ENCODE data around the gene EFCAB11. TPM values are rescaled to one million over a fixed set of nuclear protein-coding genes. Genes with fewer than 3 reads are reported as not detected.

Gene EFCAB11
- total and polyA plus RNA-seq, 9 donors: 1.9 to 14.8 (median 5.2) TPM

GRCh38 chr14:89798212-89798773 is 156.2 kb downstream of the EFCAB11 start:
- WGBS, 3 donors: 69 to 73% (median 71%) methylated on average over 4 of the region's 4 CpGs
- H3K27ac ChIP-seq: no peak overlapping the region
- H3K4me1 ChIP-seq (ENCODE audit: insufficient read depth): no peaks in the 10 kb centered on the region
- intact Hi-C loops (cut with DNase I): no loop called here
- no peak for DNase-seq
- no peak overlapping the region for H3K4me3 ChIP-seq
- TF ChIP-seq POLR2A (IDR thresholded peaks at IDR 0.05) (no peak), EP300 (IDR thresholded peaks at IDR 0.05) (no peak)
- TF ChIP-seq, protein P1, sequence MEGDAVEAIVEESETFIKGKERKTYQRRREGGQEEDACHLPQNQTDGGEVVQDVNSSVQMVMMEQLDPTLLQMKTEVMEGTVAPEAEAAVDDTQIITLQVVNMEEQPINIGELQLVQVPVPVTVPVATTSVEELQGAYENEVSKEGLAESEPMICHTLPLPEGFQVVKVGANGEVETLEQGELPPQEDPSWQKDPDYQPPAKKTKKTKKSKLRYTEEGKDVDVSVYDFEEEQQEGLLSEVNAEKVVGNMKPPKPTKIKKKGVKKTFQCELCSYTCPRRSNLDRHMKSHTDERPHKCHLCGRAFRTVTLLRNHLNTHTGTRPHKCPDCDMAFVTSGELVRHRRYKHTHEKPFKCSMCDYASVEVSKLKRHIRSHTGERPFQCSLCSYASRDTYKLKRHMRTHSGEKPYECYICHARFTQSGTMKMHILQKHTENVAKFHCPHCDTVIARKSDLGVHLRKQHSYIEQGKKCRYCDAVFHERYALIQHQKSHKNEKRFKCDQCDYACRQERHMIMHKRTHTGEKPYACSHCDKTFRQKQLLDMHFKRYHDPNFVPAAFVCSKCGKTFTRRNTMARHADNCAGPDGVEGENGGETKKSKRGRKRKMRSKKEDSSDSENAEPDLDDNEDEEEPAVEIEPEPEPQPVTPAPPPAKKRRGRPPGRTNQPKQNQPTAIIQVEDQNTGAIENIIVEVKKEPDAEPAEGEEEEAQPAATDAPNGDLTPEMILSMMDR (IDR thresholded peaks at IDR 0.05): no peak
- no peaks in the 10 kb centered on the region for H3K9me3 ChIP-seq
- no peaks in the 10 kb centered on the region for H3K36me3 ChIP-seq
- H3K27me3 ChIP-seq: no peaks in the 10 kb centered on the region

- TF ChIP-seq, protein P1 (IDR thresholded peaks at IDR 0.05): no peak
- TF ChIP-seq POLR2A (IDR thresholded peaks at IDR 0.05) (no peak), EP300 (IDR thresholded peaks at IDR 0.05) (no peak)
- DNase-seq: no peak
- H3K4me3 ChIP-seq: no peak overlapping the region
- intact Hi-C loops (cut with DNase I): no loop called here
- no peaks in the 10 kb centered on the region for H3K9me3 ChIP-seq
- H3K36me3 ChIP-seq: no peaks in the 10 kb centered on the region
- no peaks in the 10 kb centered on the region for H3K27me3 ChIP-seq
- H3K27ac ChIP-seq: no peak overlapping the region
- WGBS, 3 donors: 74 to 91% (median 75%) methylated on average over 5 of the region's 5 CpGs
- H3K4me1 ChIP-seq (ENCODE audit: insufficient read depth): no peaks in the 10 kb centered on the region
These were observed 157.4 kb downstream of the EFCAB11 start for GRCh38 chr14:89797148-89797547.

DNA sequence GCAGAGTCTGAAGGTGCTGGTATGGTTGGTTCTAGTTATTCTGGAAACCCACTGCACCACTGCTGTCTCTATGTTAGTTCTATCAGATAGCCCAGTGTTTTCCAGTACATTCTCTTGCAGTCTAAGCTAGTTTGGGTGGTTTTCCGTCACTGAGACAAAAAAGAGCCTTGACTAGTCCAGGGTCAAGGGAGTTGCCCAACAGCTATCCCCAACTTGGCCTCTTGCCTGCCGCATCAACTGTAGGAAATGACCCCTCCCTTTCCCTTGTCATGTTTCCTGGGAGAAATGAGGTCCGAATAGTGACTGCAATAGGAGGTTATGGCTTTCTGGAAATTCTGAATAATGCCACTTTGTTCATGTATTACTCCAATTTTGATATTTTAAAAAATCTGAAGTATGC is 160.4 kb downstream of the EFCAB11 start:
- peak in 1 of 5 donors; percentile 30 for DNase-seq
- H3K4me1 ChIP-seq (ENCODE audit: insufficient read depth): no peaks in the 10 kb centered on the region
- H3K4me3 ChIP-seq: no peak overlapping the region
- TF ChIP-seq POLR2A (IDR thresholded peaks at IDR 0.05) (no peak), EP300 (IDR thresholded peaks at IDR 0.05) (no peak)
- TF ChIP-seq, protein P1 (IDR thresholded peaks at IDR 0.05): no peak
- intact Hi-C loops (cut with DNase I): no loop called here
- H3K36me3 ChIP-seq: no peaks in the 10 kb centered on the region
- H3K27me3 ChIP-seq: no peaks in the 10 kb centered on the region
- H3K27ac ChIP-seq: no peak overlapping the region
- WGBS, 3 donors: 70 to 75% (median 71%) methylated on average over 3 of the region's 3 CpGs
- H3K9me3 ChIP-seq: no peaks in the 10 kb centered on the region

DNA sequence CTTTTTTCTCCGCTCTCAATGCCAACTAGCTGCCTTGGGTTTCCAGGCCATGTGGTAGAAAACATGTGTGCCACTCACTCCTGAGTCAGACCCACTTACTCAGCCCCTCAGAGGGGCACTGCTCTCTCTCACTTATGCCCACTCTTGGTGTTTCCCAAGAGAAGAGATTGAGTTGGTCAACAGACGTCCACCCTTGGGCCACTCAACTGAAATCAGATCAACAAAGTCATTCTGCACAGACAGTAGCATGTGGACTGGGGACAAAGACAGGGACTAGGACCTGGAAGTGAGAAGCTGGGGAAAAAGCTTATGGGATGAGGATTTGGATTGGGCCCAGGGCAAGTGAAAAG is 161.2 kb downstream of the EFCAB11 start:
- intact Hi-C loops (cut with DNase I): no loop called here
- H3K27ac ChIP-seq: no peak overlapping the region
- 90 to 97% (median 94%) methylated on average over 2 of the region's 2 CpGs for WGBS, 3 donors
- TF ChIP-seq POLR2A (IDR thresholded peaks at IDR 0.05) (no peak), EP300 (IDR thresholded peaks at IDR 0.05) (no peak)
- TF ChIP-seq, protein P1 (IDR thresholded peaks at IDR 0.05): no peak
- no peaks in the 10 kb centered on the region for H3K9me3 ChIP-seq
- no peak overlapping the region for H3K4me3 ChIP-seq
- DNase-seq: no peak
- H3K4me1 ChIP-seq (ENCODE audit: insufficient read depth): no peaks in the 10 kb centered on the region
- no peaks in the 10 kb centered on the region for H3K27me3 ChIP-seq
- no peaks in the 10 kb centered on the region for H3K36me3 ChIP-seq

Measured in ovary (tissue), 9 donors.